Calu3 (cell line): ENCODE measurements around the gene ODAD4. TPM values are rescaled to one million over a fixed set of nuclear protein-coding genes. Genes with fewer than 3 reads are reported as not detected.

Experiments
- BruUV-seq: library from RNA; stranded (reverse); fragments of 400-500 nt; replicated peaks from 2 replicates; lab custom pipeline; 2021; lab: Mats Ljungman, UMichigan
- CTCF ChIA-PET: fragments of 300-600 bp; sonication (Branson Sonifier 250); formaldehyde crosslinking; loops from one replicate; lab custom pipeline; 2022; ENCODE audit warnings: antibody characterized with exemption; lab: Charles Lee
- DNase-seq: peaks from one replicate; pipeline ENCODE4 v3.0.0; 2022
- H3K27ac Mint-ChIP-seq: one replicate; pipeline ENCODE4 v1.8.0; 2022; ENCODE audit warnings: mixed read lengths; ENCODE audit not compliant: unreplicated experiment
- H3K27me3 Mint-ChIP-seq: one replicate; pipeline ENCODE4 v1.8.0; 2022; ENCODE audit warnings: mixed read lengths; ENCODE audit not compliant: unreplicated experiment
- H3K36me3 Mint-ChIP-seq: one replicate; pipeline ENCODE4 v1.8.0; 2022; ENCODE audit warnings: mild to moderate bottlenecking, moderate library complexity, mixed read lengths; ENCODE audit not compliant: insufficient read depth, unreplicated experiment
- H3K4me1 Mint-ChIP-seq: one replicate; pipeline ENCODE4 v1.8.0; 2022; ENCODE audit warnings: mild to moderate bottlenecking, low read depth, mixed read lengths; ENCODE audit not compliant: unreplicated experiment
- H3K4me3 Mint-ChIP-seq: one replicate; pipeline ENCODE4 v1.8.0; 2022; ENCODE audit warnings: mild to moderate bottlenecking, low read depth, moderate library complexity, mixed read lengths; ENCODE audit not compliant: unreplicated experiment
- H3K9me3 Mint-ChIP-seq: one replicate; pipeline ENCODE4 v1.8.0; 2022; ENCODE audit warnings: low read depth, mixed read lengths; ENCODE audit not compliant: unreplicated experiment
- intact Hi-C: fragments of 100-400 bp; cut with micrococcal nuclease; formaldehyde crosslinking; loops from one replicate; pipeline ENCODE4 v1.10.0; 2022; ENCODE audit not compliant: unreplicated experiment
- total RNA-seq: library from RNA; stranded (reverse); gene quantifications from 2 replicates; pipeline ENCODE4 v1.2.3, GENCODE V29; 2022
- TF ChIP-seq, protein P1 (sequence below): fragments of 200-600 bp; IDR thresholded peaks from one replicate; pipeline ENCODE4 v1.8.0; 2022; ENCODE audit warnings: antibody characterized with exemption; ENCODE audit not compliant: unreplicated experiment

Gene ODAD4
- total RNA-seq, 1 experiment from 2014 or later = 2.7 TPM

DNA sequence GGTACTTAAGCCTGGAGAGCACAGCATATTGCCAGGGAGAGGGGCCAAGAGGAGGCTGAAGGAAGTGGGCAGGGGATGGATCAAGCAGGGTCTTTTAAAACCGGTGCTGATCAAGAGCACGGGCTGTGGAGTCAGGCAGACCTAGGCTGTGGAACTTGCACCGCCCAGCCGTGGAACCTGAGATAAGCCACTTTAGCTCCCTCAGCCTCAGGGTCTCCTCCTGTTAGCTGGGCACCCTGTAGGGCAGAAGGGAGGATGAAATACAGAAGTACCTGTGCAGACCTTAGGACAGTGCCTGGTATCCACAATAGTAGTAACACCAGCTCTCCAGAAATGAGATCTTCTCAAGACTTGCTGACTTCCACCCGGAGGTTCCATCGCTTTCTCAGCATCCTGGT is 9.3 kb downstream of the ODAD4 start:
- BruUV-seq = no TSS peak
- H3K36me3 Mint-ChIP-seq = no peaks in the 10 kb centered on the region
- H3K27me3 Mint-ChIP-seq = peaks cover 29% of the 10 kb centered on the region
- DNase-seq = no peak
- intact Hi-C loops = no loop called here
- TF ChIP-seq, protein P1, sequence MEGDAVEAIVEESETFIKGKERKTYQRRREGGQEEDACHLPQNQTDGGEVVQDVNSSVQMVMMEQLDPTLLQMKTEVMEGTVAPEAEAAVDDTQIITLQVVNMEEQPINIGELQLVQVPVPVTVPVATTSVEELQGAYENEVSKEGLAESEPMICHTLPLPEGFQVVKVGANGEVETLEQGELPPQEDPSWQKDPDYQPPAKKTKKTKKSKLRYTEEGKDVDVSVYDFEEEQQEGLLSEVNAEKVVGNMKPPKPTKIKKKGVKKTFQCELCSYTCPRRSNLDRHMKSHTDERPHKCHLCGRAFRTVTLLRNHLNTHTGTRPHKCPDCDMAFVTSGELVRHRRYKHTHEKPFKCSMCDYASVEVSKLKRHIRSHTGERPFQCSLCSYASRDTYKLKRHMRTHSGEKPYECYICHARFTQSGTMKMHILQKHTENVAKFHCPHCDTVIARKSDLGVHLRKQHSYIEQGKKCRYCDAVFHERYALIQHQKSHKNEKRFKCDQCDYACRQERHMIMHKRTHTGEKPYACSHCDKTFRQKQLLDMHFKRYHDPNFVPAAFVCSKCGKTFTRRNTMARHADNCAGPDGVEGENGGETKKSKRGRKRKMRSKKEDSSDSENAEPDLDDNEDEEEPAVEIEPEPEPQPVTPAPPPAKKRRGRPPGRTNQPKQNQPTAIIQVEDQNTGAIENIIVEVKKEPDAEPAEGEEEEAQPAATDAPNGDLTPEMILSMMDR = no peak
- no peaks in the 10 kb centered on the region for H3K4me1 Mint-ChIP-seq
- no peaks in the 10 kb centered on the region for H3K9me3 Mint-ChIP-seq
- H3K27ac Mint-ChIP-seq = no peak overlapping the region
- CTCF ChIA-PET = no interaction called here
- H3K4me3 Mint-ChIP-seq = no peak overlapping the region

GRCh38 chr17:41941168-41941567 is 10.8 kb downstream of the ODAD4 start:
- Mint-ChIP-seq H3K4me1 (no peaks in the 10 kb centered on the region), H3K27ac (no peak overlapping the region), H3K36me3 (no peaks in the 10 kb centered on the region), H3K27me3 (peaks cover 29% of the 10 kb centered on the region), H3K4me3 (no peak overlapping the region), H3K9me3 (no peaks in the 10 kb centered on the region)
- BruUV-seq = no TSS peak
- no peak for DNase-seq
- CTCF ChIA-PET = interaction anchor here (0.6 kb wide), 1 partner anchor 134 kb away, joined by 5 read pairs; no protein-coding TSS in a partner anchor
- TF ChIP-seq, protein P1 = no peak
- intact Hi-C loops = no loop called here

GRCh38 chr17:41942626-41943373 is 12.4 kb downstream of the ODAD4 start:
- Mint-ChIP-seq H3K36me3 (no peaks in the 10 kb centered on the region), H3K9me3 (no peaks in the 10 kb centered on the region), H3K27ac (no peak overlapping the region), H3K27me3 (peaks cover 29% of the 10 kb centered on the region), H3K4me3 (no peak overlapping the region), H3K4me1 (no peaks in the 10 kb centered on the region)
- TF ChIP-seq, protein P1 = no peak
- BruUV-seq = no TSS peak
- DNase-seq = no peak
- intact Hi-C loops = no loop called here
- CTCF ChIA-PET = interaction anchor here (1.1 kb wide), 1 partner anchor 12 kb away, joined by 3 read pairs; the partner anchor contains the start of gene ODAD4

DNA sequence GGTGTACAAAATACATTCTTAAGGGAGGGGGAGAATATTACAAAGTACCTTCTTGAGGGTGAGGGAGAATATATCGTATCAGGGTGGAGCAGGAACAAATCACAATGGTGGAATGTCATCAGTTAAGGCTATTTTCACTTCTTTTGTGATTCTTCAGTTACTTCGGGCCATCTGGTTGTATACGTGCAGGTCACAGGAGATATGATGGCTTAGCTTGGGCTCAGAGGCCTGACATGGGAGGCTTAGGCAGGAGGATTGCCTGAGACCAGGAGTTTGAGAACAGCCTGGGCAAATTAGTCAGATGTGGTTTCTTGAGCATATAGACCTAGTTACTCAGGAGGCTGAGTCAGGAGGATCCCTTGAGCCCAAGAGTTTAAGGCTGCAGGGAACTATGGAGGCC is 13.1 kb downstream of the ODAD4 start:
- Mint-ChIP-seq H3K9me3 (no peaks in the 10 kb centered on the region), H3K4me3 (no peak overlapping the region), H3K4me1 (no peaks in the 10 kb centered on the region), H3K27me3 (peaks cover 29% of the 10 kb centered on the region), H3K27ac (no peak overlapping the region), H3K36me3 (no peaks in the 10 kb centered on the region)
- CTCF ChIA-PET = no interaction called here
- DNase-seq = no peak
- TF ChIP-seq, protein P1 = no peak
- BruUV-seq = no TSS peak
- intact Hi-C loops = no loop called here
